K562 (cell line): Measurements from ENCODE around the gene ARHGEF38. TPM values are rescaled to one million over a fixed set of nuclear protein-coding genes. Genes with fewer than 3 reads are reported as not detected.

ENCODE experiments used
- ATAC-seq: fragments of 200-7000 bp; cut with Tn5 transposase; 3 replicates; pipeline ENCODE4 v1.9.1; 2020; ENCODE audit warnings: moderate library complexity
- BruUV-seq: library from RNA; stranded (reverse); fragments of 400-500 nt; replicated peaks from 2 replicates; lab custom pipeline; 2021; lab: Mats Ljungman, UMichigan
- CTCF ChIA-PET: fragments of 300-600 bp; formaldehyde crosslinking; extraction: SDS; loops from one replicate; lab custom pipeline; 2021; ENCODE audit warnings: low intra/inter-chr PET ratio; lab: Yijun Ruan, JAX
- POLR2A ChIA-PET: fragments of 300-600, 350-650 bp; sonication (Branson Sonifier 250); formaldehyde crosslinking; extraction: SDS; loops from one replicate; lab custom pipeline; 2021; ENCODE audit warnings: antibody characterized with exemption, inconsistent platforms; lab: Yijun Ruan, JAX
- DNase-seq, 4 experiments: peaks; one replicate each; pipeline versions ENCODE4 v3.0.0 to v3.0.0-alpha.2; 2011 to 2018; ENCODE audit warnings: low spot score in 3 of 4, mixed read lengths in 3 of 4; ENCODE audit errors: extremely low read depth in 1 of 4
- FAIRE-seq: peaks from 2 replicates; lab custom pipeline; 2011; peaks lifted over from hg19 to GRCh38; lab: Jason Lieb, UNC
- H2AFZ ChIP-seq: 2 replicates; pipeline ENCODE4 v1.6.0; 2011; ENCODE audit warnings: low read depth, low read length, control low read depth, inconsistent platforms
- H3K27ac ChIP-seq: fragments of 200-600 bp; 3 replicates; pipeline ENCODE4 v1.8.0; 2011; ENCODE audit warnings: low read depth, mild to moderate bottlenecking, control low read depth, inconsistent platforms, low read length, moderate library complexity, mixed read lengths; ENCODE audit errors: extremely low read depth
- H3K27me3 ChIP-seq, 2 experiments: fragments of 300-600 bp in 1 of 2; 2 replicates in 1 of 2; 3 replicates in 1 of 2; pipeline versions ENCODE4 v1.6.0 to v1.8.0; 2011; ENCODE audit warnings: inconsistent platforms in 2 of 2, low read length in 2 of 2, mild to moderate bottlenecking in 1 of 2, mixed read lengths in 1 of 2, moderate library complexity in 1 of 2; ENCODE audit not compliant: control insufficient read depth in 2 of 2, insufficient read depth in 2 of 2
- H3K36me3 ChIP-seq: fragments of 300-600 bp; 3 replicates; pipeline ENCODE4 v1.8.0; 2011; ENCODE audit warnings: mild to moderate bottlenecking, low read length, inconsistent platforms; ENCODE audit not compliant: control insufficient read depth, insufficient read depth
- H3K4me1 ChIP-seq, 2 experiments: fragments of 200-600 bp in 1 of 2; replicated peaks in 1 of 2; 2 replicates in 1 of 2; 3 replicates in 1 of 2; pipeline versions ENCODE4 v1.5.1 to v1.8.0; 2011; ENCODE audit warnings: inconsistent platforms in 2 of 2, low read length in 2 of 2, mild to moderate bottlenecking in 1 of 2, mixed read lengths in 1 of 2, moderate library complexity in 1 of 2; ENCODE audit not compliant: control insufficient read depth in 2 of 2, insufficient read depth in 2 of 2
- H3K4me2 ChIP-seq: 2 replicates; pipeline ENCODE4 v1.6.1; 2011; ENCODE audit warnings: low read length, control low read depth, inconsistent platforms, mixed read lengths; ENCODE audit not compliant: insufficient read depth
- H3K4me3 ChIP-seq: fragments of 200-600 bp; sonication (generic), shearing (Covaris generic); 2 replicates; pipeline ENCODE4 v1.5.1; 2016; ENCODE audit warnings: control low read depth, inconsistent platforms
- H3K79me2 ChIP-seq: fragments of 200-600 bp; 3 replicates; pipeline ENCODE4 v1.8.0; 2011; ENCODE audit warnings: low read length, inconsistent platforms; ENCODE audit not compliant: control insufficient read depth, insufficient read depth
- H3K9ac ChIP-seq, 2 experiments: 2 replicates each; pipeline versions ENCODE4 v1.6.0 to v1.6.1; 2011; ENCODE audit warnings: low read depth in 2 of 2, low read length in 2 of 2, control low read depth in 1 of 2, inconsistent platforms in 1 of 2, mild to moderate bottlenecking in 1 of 2, mixed read lengths in 1 of 2; ENCODE audit not compliant: insufficient read depth in 1 of 2
- H3K9me1 ChIP-seq: one replicate; pipeline ENCODE4 v1.6.0; 2011; ENCODE audit warnings: inconsistent platforms, mild to moderate bottlenecking, low read length, moderate library complexity; ENCODE audit not compliant: control insufficient read depth, insufficient read depth
- H3K9me3 ChIP-seq: replicated peaks from 2 replicates; pipeline ENCODE4 v1.5.1; 2011; ENCODE audit warnings: low read depth, low read length, inconsistent platforms; ENCODE audit not compliant: control insufficient read depth, insufficient read depth
- H4K20me1 ChIP-seq: replicated peaks from 2 replicates; pipeline ENCODE4 v1.6.1; 2011; ENCODE audit warnings: low read length, inconsistent platforms, mixed read lengths; ENCODE audit not compliant: control insufficient read depth, insufficient read depth
- EZH2 ChIP-seq: IDR thresholded peaks from 2 replicates; pipeline ENCODE4 v1.6.1; 2012; ENCODE audit warnings: low read depth, mild to moderate bottlenecking, inconsistent platforms, low read length, borderline replicate concordance
- KAT7 ChIP-seq: sonication (generic); formaldehyde crosslinking; IDR thresholded peaks from 2 replicates; pipeline ENCODE4 v1.8.0; 2022; ENCODE audit warnings: missing genetic modification reagents, mild to moderate bottlenecking, borderline replicate concordance
- WGBS: fragments of 100-300 bp; shearing (Covaris generic); methylation state at CpG from one replicate; pipeline ENCODE4 v1.1.6; 2016; ENCODE audit warnings: low coverage, mixed read lengths; ENCODE audit not compliant: insufficient coverage; ENCODE audit errors: missing lambda C conversion rate; 5-methylcytosine and 5-hydroxymethylcytosine counted together
- in situ Hi-C: fragments of 300-500 bp; cut with MboI; formaldehyde crosslinking; loops from 4 replicates; pipeline ENCODE4 v1.15.0; 2018; ENCODE audit warnings: inconsistent platforms, mixed read lengths
- intact Hi-C: fragments of 100-400 bp; cut with micrococcal nuclease; formaldehyde crosslinking; loops from 2 replicates; pipeline ENCODE4 v1.14.2; 2022
- polyA plus RNA-seq, 8 experiments: library from polyadenylated mRNA; depleted of rRNA in 4 of 8; stranded (reverse) in 5 of 8; unstranded in 3 of 8; fragments of >200 nt; fragmentation: Nextera tagmentation in 2 of 8; fragmentation: Illumina TruSeq in 1 of 8; extraction: Ambion mirVana in 2 of 8; extraction: Trizol in 1 of 8; gene quantifications; 2 replicates each; pipeline versions ENCODE4 v1.2.1 to v1.2.3, GENCODE V29; 2011 to 2014; ENCODE audit warnings: inconsistent platforms in 1 of 8, missing spikeins in 1 of 8
- total RNA-seq, 7 experiments: library from RNA; depleted of rRNA in 6 of 7; stranded (reverse); fragments of >200 nt in 6 of 7; fragmentation: Illumina TruSeq in 2 of 7; extraction: Trizol in 2 of 7; gene quantifications; 2 replicates each; pipeline versions ENCODE4 v1.2.1 to v1.2.3, GENCODE V29; 2011 to 2021; ENCODE audit warnings: low replicate concordance in 1 of 7
- TF ChIP-seq, protein P1 (sequence below), 2 experiments: fragments of 450-650 bp; IDR thresholded peaks; 2 replicates each; pipeline ENCODE4 v1.6.1; 2018; ENCODE audit warnings: mild to moderate bottlenecking in 2 of 2, low read depth in 1 of 2; ENCODE audit not compliant: partially characterized antibody in 2 of 2
- TF ChIP-seq, protein P2 (sequence below): IDR thresholded peaks from 3 replicates; pipeline ENCODE4 v1.6.1; 2011; ENCODE audit warnings: borderline replicate concordance, mild to moderate bottlenecking, moderate library complexity; ENCODE audit not compliant: insufficient read length; ENCODE audit errors: extremely low read depth
- TF ChIP-seq, protein P3 (sequence below): fragments of 250-450 bp; sonication (Bioruptor Pico); IDR thresholded peaks from 2 replicates; pipeline ENCODE4 v1.8.0; 2022; ENCODE audit warnings: moderate library complexity, mild to moderate bottlenecking, inconsistent platforms
- TF ChIP-seq, protein P4 (sequence below), 2 experiments: fragments of 200-800 bp in 1 of 2; sonication (Bioruptor generic) in 1 of 2; sonication (generic) in 1 of 2; formaldehyde crosslinking in 1 of 2; IDR thresholded peaks in 1 of 2; conservative IDR thresholded peaks in 1 of 2; 2 replicates each; pipeline versions ENCODE4 v1.5.0 to v1.6.1; 2016 to 2020; ENCODE audit warnings: missing compliant biosample characterization in 1 of 2, missing genetic modification characterization in 1 of 2, missing genetic modification reagents in 1 of 2
- TF ChIP-seq, protein P5 (sequence below): fragments of 250-450 bp; sonication (Bioruptor Pico); IDR thresholded peaks from 2 replicates; pipeline ENCODE4 v1.8.0; 2021; ENCODE audit warnings: mild to moderate bottlenecking, moderate library complexity

ARHGEF38 gene
- total and polyA plus RNA-seq, 9 of the 15 experiments (the other 6 are each of a cell fraction or from before 2014, with no cell fraction given) = 0.17 TPM; not detected in 8

DNA sequence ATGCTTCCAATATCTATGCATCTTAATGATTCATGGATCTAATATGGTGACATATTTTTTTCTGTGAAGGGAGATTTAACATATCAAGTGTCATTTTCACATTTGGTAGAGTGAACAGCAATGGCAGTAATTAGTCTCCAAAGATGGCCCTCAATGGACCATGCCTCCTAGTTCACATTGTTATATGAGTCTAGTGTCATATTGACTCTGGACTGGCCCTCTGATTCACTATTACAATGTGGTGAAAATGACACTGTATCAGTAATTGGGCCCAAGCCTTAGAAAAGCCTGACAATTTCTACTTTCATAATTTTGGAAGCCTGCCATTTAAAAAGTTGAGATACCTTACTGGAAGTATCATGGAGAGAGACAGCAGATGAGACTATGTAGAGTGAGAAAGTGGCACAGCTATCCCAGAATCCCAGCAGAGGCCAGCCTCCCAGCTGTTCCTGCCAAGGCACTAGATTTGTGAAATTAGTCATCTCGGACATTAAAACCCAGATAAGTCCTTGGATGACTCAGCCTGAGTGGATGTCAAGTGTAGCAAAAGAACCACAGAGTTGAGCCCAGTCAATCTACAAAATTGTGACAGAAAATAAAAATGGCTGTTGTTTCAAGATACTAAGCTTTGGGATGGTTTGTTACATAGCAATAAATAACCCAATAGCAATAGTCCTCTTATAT, 68.4 kb downstream of the ARHGEF38 start (continued):
- no peak for TF ChIP-seq KAT7 (CRISPR knock-in tag)
- TF ChIP-seq, all 486 proteins: peak for 5

DNA sequence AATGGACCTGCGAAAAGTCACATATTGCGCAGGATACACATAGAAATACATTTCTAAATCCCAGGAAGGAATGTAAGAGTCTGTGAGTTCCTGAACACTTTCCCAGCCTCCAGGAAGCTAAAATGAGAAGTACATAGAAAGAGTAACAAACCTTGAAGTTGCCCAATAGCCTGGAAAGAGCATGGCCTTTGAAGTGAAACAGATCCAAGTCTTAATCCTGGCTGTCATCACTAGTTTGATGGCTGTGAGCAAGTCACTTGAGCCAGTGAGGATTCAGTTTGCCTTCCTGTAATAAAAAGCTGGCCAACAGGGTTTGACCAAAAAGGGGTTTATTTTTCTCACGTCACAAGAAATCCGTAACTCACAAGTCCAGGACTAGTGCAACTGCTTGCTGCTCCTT, 69.8 kb downstream of the ARHGEF38 start:
- DNase-seq (no peak), ATAC-seq (no peak), FAIRE-seq (no peak)
- H3K27ac ChIP-seq = no peak overlapping the region
- no peaks in the 10 kb centered on the region for H3K9me3 ChIP-seq
- no peak overlapping the region for H2AFZ ChIP-seq
- no peak overlapping the region for H3K4me3 ChIP-seq
- no peaks in the 10 kb centered on the region for H3K9me1 ChIP-seq
- intact Hi-C loops (no loop called here), in situ Hi-C loops (no loop called here)
- BruUV-seq = no TSS peak
- no peaks in the 10 kb centered on the region for H3K4me1 ChIP-seq
- H3K9ac ChIP-seq = no peak overlapping the region
- ChIA-PET CTCF (no interaction called here), POLR2A (interaction anchor here (0.8 kb wide), 1 partner anchor 9 kb away, joined by 3 read pairs; no protein-coding TSS in a partner anchor)
- no peaks in the 10 kb centered on the region for H3K27me3 ChIP-seq
- no peaks in the 10 kb centered on the region for H4K20me1 ChIP-seq
- H3K4me2 ChIP-seq = no peak overlapping the region
- no peaks in the 10 kb centered on the region for H3K36me3 ChIP-seq
- 0% methylated on average over 4 of the region's 4 CpGs for WGBS
- H3K79me2 ChIP-seq = no peaks in the 10 kb centered on the region
- TF ChIP-seq, protein P1, sequence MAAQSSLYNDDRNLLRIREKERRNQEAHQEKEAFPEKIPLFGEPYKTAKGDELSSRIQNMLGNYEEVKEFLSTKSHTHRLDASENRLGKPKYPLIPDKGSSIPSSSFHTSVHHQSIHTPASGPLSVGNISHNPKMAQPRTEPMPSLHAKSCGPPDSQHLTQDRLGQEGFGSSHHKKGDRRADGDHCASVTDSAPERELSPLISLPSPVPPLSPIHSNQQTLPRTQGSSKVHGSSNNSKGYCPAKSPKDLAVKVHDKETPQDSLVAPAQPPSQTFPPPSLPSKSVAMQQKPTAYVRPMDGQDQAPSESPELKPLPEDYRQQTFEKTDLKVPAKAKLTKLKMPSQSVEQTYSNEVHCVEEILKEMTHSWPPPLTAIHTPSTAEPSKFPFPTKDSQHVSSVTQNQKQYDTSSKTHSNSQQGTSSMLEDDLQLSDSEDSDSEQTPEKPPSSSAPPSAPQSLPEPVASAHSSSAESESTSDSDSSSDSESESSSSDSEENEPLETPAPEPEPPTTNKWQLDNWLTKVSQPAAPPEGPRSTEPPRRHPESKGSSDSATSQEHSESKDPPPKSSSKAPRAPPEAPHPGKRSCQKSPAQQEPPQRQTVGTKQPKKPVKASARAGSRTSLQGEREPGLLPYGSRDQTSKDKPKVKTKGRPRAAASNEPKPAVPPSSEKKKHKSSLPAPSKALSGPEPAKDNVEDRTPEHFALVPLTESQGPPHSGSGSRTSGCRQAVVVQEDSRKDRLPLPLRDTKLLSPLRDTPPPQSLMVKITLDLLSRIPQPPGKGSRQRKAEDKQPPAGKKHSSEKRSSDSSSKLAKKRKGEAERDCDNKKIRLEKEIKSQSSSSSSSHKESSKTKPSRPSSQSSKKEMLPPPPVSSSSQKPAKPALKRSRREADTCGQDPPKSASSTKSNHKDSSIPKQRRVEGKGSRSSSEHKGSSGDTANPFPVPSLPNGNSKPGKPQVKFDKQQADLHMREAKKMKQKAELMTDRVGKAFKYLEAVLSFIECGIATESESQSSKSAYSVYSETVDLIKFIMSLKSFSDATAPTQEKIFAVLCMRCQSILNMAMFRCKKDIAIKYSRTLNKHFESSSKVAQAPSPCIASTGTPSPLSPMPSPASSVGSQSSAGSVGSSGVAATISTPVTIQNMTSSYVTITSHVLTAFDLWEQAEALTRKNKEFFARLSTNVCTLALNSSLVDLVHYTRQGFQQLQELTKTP (IDR thresholded peaks at IDR 0.05; ENCODE audit: low read depth in 1 of 2, partially characterized antibody in 2 of 2) = no peak
- TF ChIP-seq, protein P2, sequence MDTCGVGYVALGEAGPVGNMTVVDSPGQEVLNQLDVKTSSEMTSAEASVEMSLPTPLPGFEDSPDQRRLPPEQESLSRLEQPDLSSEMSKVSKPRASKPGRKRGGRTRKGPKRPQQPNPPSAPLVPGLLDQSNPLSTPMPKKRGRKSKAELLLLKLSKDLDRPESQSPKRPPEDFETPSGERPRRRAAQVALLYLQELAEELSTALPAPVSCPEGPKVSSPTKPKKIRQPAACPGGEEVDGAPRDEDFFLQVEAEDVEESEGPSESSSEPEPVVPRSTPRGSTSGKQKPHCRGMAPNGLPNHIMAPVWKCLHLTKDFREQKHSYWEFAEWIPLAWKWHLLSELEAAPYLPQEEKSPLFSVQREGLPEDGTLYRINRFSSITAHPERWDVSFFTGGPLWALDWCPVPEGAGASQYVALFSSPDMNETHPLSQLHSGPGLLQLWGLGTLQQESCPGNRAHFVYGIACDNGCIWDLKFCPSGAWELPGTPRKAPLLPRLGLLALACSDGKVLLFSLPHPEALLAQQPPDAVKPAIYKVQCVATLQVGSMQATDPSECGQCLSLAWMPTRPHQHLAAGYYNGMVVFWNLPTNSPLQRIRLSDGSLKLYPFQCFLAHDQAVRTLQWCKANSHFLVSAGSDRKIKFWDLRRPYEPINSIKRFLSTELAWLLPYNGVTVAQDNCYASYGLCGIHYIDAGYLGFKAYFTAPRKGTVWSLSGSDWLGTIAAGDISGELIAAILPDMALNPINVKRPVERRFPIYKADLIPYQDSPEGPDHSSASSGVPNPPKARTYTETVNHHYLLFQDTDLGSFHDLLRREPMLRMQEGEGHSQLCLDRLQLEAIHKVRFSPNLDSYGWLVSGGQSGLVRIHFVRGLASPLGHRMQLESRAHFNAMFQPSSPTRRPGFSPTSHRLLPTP = no peak
- TF ChIP-seq EZH2 = no peak
- TF ChIP-seq, protein P3, sequence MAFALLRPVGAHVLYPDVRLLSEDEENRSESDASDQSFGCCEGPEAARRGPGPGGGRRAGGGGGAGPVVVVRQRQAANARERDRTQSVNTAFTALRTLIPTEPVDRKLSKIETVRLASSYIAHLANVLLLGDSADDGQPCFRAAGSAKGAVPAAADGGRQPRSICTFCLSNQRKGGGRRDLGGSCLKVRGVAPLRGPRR = no peak
- TF ChIP-seq, protein P4, sequence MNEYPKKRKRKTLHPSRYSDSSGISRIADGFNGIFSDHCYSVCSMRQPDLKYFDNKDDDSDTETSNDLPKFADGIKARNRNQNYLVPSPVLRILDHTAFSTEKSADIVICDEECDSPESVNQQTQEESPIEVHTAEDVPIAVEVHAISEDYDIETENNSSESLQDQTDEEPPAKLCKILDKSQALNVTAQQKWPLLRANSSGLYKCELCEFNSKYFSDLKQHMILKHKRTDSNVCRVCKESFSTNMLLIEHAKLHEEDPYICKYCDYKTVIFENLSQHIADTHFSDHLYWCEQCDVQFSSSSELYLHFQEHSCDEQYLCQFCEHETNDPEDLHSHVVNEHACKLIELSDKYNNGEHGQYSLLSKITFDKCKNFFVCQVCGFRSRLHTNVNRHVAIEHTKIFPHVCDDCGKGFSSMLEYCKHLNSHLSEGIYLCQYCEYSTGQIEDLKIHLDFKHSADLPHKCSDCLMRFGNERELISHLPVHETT (CRISPR knock-in tag; conservative IDR thresholded peaks at IDR 0.05 in 1 of 2, IDR thresholded peaks at IDR 0.05 in 1 of 2) = no peak
- TF ChIP-seq, protein P5, sequence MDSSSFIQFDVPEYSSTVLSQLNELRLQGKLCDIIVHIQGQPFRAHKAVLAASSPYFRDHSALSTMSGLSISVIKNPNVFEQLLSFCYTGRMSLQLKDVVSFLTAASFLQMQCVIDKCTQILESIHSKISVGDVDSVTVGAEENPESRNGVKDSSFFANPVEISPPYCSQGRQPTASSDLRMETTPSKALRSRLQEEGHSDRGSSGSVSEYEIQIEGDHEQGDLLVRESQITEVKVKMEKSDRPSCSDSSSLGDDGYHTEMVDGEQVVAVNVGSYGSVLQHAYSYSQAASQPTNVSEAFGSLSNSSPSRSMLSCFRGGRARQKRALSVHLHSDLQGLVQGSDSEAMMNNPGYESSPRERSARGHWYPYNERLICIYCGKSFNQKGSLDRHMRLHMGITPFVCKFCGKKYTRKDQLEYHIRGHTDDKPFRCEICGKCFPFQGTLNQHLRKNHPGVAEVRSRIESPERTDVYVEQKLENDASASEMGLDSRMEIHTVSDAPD (CRISPR knock-in tag) = no peak
